Esophagus squamous epithelium (tissue), 4 donors: ENCODE data around the gene LOXL1.

Experiments used
- CTCF ChIP-seq, 6 experiments: fragments of 450-650 bp in 4 of 6; fragments of 200-600 bp in 2 of 6; sonication (generic) in 2 of 6; IDR thresholded peaks; one replicate each; pipeline ENCODE4 v1.5.1; 2016 to 2019; ENCODE audit warnings: antibody characterized with exemption in 6 of 6, mild to moderate bottlenecking in 4 of 6, moderate library complexity in 4 of 6
- POLR2A ChIP-seq, 4 donors: fragments of 450-650 bp; IDR thresholded peaks; one replicate each; pipeline ENCODE4 v1.6.1; 2017; ENCODE audit warnings: antibody characterized with exemption in 4 of 4, mild to moderate bottlenecking in 4 of 4, moderate library complexity in 3 of 4

- TF ChIP-seq CTCF (IDR thresholded peaks at IDR 0.05) (no peak), POLR2A (IDR thresholded peaks at IDR 0.05) (no peak)
These were observed 24.2 kb downstream of the LOXL1 start for GRCh38 chr15:73950479-73950830.
